Hindlimb muscle (tissue), 1 donor: Measurements from ENCODE around the gene MTARC1. TPM values are rescaled to one million over a fixed set of nuclear protein-coding genes. Genes with fewer than 3 reads are reported as not detected.

Experiments used
- DNase-seq: peaks from one replicate; pipeline ENCODE4 v3.0.0-alpha.2; 2013
- polyA plus RNA-seq: library from polyadenylated mRNA; unstranded; fragments of 120-200 nt; gene quantifications from one replicate; pipeline ENCODE4 v1.2.1, GENCODE V29; 2013; ENCODE audit not compliant: insufficient read length

Gene MTARC1
- polyA plus RNA-seq, 1 donor: 5.7 TPM

DNA sequence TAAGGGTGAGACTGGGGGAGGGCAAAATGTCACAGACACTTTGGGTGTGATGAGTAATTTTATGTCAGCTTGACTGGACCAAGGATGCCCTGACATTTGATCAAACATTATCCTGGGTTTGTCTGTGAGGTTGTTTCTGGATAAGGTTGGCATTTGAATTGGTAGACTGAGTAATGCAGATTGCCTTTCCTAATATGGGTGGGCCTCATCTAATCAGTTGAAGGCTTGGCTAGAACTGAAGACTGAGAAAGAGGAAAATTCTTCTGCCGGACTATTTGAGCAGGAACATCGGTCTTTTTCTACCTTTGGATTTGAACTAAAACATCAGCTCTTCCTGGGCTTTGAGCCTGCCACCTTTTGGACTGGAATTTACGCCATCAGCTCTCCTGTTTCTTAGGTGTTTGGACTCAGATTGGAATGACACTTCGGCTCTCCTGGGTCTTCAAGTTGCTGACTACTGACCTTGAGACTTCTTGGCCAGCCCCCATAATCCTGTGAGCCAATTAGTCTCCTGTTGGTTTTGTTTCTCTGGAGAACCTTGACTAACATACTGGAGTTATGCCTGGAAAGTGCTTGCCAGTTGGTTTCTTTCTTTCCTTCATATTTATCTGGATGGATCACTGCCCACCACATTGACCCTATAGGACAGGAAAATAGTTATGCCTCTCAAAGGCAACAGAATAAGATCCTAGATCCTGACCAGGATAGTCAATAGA, 47.6 kb downstream of the MTARC1 start:
- DNase-seq: no peak

Other genes starting within 250 kb of the MTARC1 start
- 11.9 TPM for gene C1orf115, start 96.5 kb upstream of the MTARC1 start, polyA plus RNA-seq
- 17.4 TPM for gene MTARC2, start 38.6 kb upstream of the MTARC1 start, polyA plus RNA-seq
- gene HLX, start 92.5 kb downstream of the MTARC1 start, polyA plus RNA-seq: 17.0 TPM